PFSK-1 (cell line): ENCODE measurements around the gene NDUFA8.

Experiments
- FOXP2 ChIP-seq: optimal IDR thresholded peaks from 2 replicates; pipeline ENCODE3; 2011; ENCODE audit warnings: borderline replicate concordance, control low read depth, inconsistent platforms; ENCODE audit not compliant: insufficient read depth; ENCODE audit errors: extremely low read length, extremely low read depth
- POLR2AphosphoS5 ChIP-seq: IDR thresholded peaks from 2 replicates; pipeline ENCODE4 v1.6.1; 2012; ENCODE audit warnings: low read depth, mild to moderate bottlenecking, control low read depth, low read length, moderate library complexity
- SIN3A ChIP-seq: IDR thresholded peaks from 2 replicates; pipeline ENCODE4 v1.6.1; 2012; ENCODE audit warnings: mild to moderate bottlenecking, low read length, moderate library complexity, borderline replicate concordance; ENCODE audit not compliant: insufficient read depth
- TAF1 ChIP-seq: IDR thresholded peaks from 2 replicates; pipeline ENCODE4 v1.6.1; 2012; ENCODE audit warnings: low read length, control low read depth, borderline replicate concordance; ENCODE audit not compliant: insufficient read depth
- TF ChIP-seq, protein P1 (sequence below), 2 experiments: IDR thresholded peaks; 2 replicates each; pipeline versions ENCODE4 v1.6.1 to v1.8.0; 2011 to 2012; ENCODE audit warnings: low read depth in 2 of 2, low read length in 2 of 2, control low read depth in 1 of 2, inconsistent platforms in 1 of 2, mild to moderate bottlenecking in 1 of 2, moderate library complexity in 1 of 2; ENCODE audit not compliant: insufficient read depth in 1 of 2

The NDUFA8 gene

DNA sequence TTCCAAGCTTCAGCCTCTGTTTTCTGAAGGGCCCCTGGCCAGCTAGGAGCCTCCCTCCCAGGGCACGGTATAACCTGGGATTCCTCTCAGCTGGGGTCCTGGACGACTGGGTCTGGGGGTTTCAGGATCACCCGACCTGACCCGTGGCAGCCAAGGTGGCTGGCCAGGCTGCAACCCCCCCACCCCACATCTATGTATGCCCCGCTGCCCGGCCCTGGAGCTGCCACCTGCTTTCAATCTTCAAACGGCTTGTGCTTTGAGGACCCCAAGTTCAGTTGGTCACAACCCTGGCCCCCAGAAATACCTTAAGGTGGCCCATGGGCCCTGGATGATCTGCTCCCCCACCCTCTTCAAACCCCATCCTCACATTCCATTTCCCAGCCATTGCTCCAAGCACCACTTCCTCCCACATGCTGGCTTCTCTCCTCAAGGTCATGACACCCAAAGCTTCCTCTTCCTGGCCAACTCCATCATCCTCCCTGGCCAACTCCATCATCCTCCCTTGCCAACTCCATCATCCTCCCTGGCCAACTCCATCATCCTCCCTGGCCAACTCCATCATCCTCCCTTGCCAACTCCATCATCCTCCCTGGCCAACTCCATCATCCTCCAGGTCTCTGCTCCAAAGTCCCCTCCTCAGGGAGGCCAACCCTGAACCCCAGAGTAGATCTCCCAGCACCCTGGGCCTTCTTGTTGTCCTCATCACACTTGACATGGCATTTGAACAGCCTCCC is 49.3 kb downstream of the NDUFA8 start:
- TF ChIP-seq, protein P1, sequence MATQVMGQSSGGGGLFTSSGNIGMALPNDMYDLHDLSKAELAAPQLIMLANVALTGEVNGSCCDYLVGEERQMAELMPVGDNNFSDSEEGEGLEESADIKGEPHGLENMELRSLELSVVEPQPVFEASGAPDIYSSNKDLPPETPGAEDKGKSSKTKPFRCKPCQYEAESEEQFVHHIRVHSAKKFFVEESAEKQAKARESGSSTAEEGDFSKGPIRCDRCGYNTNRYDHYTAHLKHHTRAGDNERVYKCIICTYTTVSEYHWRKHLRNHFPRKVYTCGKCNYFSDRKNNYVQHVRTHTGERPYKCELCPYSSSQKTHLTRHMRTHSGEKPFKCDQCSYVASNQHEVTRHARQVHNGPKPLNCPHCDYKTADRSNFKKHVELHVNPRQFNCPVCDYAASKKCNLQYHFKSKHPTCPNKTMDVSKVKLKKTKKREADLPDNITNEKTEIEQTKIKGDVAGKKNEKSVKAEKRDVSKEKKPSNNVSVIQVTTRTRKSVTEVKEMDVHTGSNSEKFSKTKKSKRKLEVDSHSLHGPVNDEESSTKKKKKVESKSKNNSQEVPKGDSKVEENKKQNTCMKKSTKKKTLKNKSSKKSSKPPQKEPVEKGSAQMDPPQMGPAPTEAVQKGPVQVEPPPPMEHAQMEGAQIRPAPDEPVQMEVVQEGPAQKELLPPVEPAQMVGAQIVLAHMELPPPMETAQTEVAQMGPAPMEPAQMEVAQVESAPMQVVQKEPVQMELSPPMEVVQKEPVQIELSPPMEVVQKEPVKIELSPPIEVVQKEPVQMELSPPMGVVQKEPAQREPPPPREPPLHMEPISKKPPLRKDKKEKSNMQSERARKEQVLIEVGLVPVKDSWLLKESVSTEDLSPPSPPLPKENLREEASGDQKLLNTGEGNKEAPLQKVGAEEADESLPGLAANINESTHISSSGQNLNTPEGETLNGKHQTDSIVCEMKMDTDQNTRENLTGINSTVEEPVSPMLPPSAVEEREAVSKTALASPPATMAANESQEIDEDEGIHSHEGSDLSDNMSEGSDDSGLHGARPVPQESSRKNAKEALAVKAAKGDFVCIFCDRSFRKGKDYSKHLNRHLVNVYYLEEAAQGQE (IDR thresholded peaks at IDR 0.05; ENCODE audit: insufficient read depth in 1 of 2, low read depth in 2 of 2, low read length in 2 of 2), result no peak

GRCh38 chr9:122109035-122109813 is 50.4 kb downstream of the NDUFA8 start:
- TF ChIP-seq TAF1 (no peak), FOXP2 (no peak), SIN3A (no peak), POLR2AphosphoS5 (no peak)
- TF ChIP-seq, protein P1 (IDR thresholded peaks at IDR 0.05; ENCODE audit: insufficient read depth in 1 of 2, low read depth in 2 of 2, low read length in 2 of 2), result no peak

DNA sequence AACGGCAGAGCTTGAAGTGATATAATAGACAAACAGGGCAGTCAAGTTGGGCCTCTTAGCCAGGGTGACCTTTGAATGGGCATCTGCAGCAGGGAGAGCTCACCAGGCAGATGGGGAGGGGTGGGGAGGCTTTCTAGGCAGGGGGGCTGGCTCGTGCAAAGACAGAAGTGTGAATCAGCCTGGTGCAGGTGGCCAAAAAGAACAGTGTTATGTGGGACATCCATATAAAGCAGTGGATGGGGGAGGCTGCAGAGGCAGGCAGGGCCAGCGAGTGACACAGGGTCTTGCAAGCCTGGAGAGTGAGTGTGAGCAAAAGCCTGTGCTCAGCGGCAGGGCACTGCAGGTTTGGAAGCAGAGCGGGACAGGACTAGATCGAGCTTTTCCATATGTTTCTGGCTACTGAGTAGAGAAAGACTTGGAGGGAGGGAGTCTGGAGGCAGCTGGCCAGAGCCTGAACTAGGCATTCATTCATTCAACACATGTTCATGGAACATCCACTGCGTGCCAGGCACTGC is 52.2 kb downstream of the NDUFA8 start:
- TF ChIP-seq TAF1, result no peak
- TF ChIP-seq POLR2AphosphoS5, result no peak
- no peak for TF ChIP-seq FOXP2
- no peak for TF ChIP-seq SIN3A
- TF ChIP-seq, protein P1 (IDR thresholded peaks at IDR 0.05; ENCODE audit: insufficient read depth in 1 of 2, low read depth in 2 of 2, low read length in 2 of 2), result no peak

DNA sequence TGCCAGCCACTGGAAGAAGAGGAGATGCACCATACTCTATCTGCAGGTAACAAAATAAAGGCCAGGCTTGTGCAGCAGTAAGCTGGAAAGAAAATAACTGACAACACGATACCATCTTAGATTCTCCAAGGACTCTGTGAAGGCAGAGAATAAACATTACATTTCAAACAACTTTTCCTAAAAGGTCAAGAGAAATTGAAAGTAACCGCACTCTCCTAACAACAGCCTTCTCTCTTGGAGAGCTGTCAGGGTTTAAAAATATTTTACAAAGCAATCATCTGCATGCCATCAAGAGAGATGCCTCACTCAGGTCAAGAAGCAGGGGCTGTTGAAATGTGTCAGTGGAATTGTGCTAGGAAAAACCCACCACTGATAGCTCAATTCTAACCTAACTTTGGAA is 53.0 kb downstream of the NDUFA8 start:
- TF ChIP-seq, protein P1 (IDR thresholded peaks at IDR 0.05; ENCODE audit: insufficient read depth in 1 of 2, low read depth in 2 of 2, low read length in 2 of 2), result no peak

- no peak for TF ChIP-seq SIN3A
- TF ChIP-seq, protein P1 (IDR thresholded peaks at IDR 0.05; ENCODE audit: insufficient read depth in 1 of 2, low read depth in 2 of 2, low read length in 2 of 2), result no peak
- TF ChIP-seq POLR2AphosphoS5, result no peak
- TF ChIP-seq FOXP2, result no peak
- no peak for TF ChIP-seq TAF1
Observed at GRCh38 chr9:122103985-122104384, 55.6 kb downstream of the NDUFA8 start.
